IMR-90 (cell line): ENCODE measurements around the gene ACTR3C. TPM values are rescaled to one million over a fixed set of nuclear protein-coding genes. Genes with fewer than 3 reads are reported as not detected.
"Not testable (repeated sequence)": the region's sequence is repeated elsewhere in the genome, so short reads cannot be mapped to it uniquely, and the experiment has no call there.

Experiments used
- ATAC-seq: fragments of 200-7000 bp; cut with Tn5 transposase; 2 replicates; pipeline ENCODE4 v1.9.1; 2020; ENCODE audit warnings: low read depth, mild to moderate bottlenecking, moderate library complexity
- BruUV-seq: library from RNA; stranded (reverse); fragments of 400-500 nt; replicated peaks from 2 replicates; lab custom pipeline; 2021; lab: Mats Ljungman, UMichigan
- CTCF ChIA-PET: fragments of 300-600 bp; formaldehyde crosslinking; extraction: SDS; loops from one replicate; lab custom pipeline; 2021; ENCODE audit warnings: antibody characterized with exemption; lab: Yijun Ruan, JAX
- POLR2A ChIA-PET: fragments of 300-600 bp; sonication (Branson Sonifier 250); formaldehyde crosslinking; loops from one replicate; lab custom pipeline; 2022; ENCODE audit warnings: antibody characterized with exemption; ENCODE audit not compliant: unreplicated experiment; lab: Charles Lee
- DNase-seq: peaks from one replicate; pipeline ENCODE4 v3.0.0; 2013
- H2AFZ ChIP-seq: replicated peaks from 2 replicates; pipeline ENCODE3; 2013; ENCODE audit warnings: low read length, mild to moderate bottlenecking; ENCODE audit not compliant: poor library complexity
- H2AK5ac ChIP-seq: 2 replicates; pipeline ENCODE4 v1.6.1; 2013; ENCODE audit warnings: low read depth, low read length, inconsistent platforms
- H2AK9ac ChIP-seq: replicated peaks from 2 replicates; pipeline ENCODE3; 2013; ENCODE audit warnings: mild to moderate bottlenecking, low read depth, low read length, moderate library complexity; ENCODE audit not compliant: poor library complexity
- H2BK120ac ChIP-seq: 2 replicates; pipeline ENCODE4 v1.6.1; 2013; ENCODE audit warnings: low read depth, low read length, inconsistent platforms
- H2BK15ac ChIP-seq: 3 replicates; pipeline ENCODE4 v1.6.1; 2013; ENCODE audit warnings: low read depth, low read length, inconsistent platforms
- H2BK20ac ChIP-seq: 2 replicates; pipeline ENCODE4 v1.6.1; 2013; ENCODE audit warnings: low read depth, mild to moderate bottlenecking, inconsistent platforms, low read length, moderate library complexity
- H2BK5ac ChIP-seq: 2 replicates; pipeline ENCODE4 v1.6.1; 2013; ENCODE audit warnings: mild to moderate bottlenecking, low read depth, low read length, inconsistent platforms; ENCODE audit not compliant: poor library complexity, severe bottlenecking
- H3K14ac ChIP-seq: replicated peaks from 2 replicates; pipeline ENCODE4 v1.6.1; 2013; ENCODE audit warnings: low read depth, low read length, inconsistent platforms
- H3K18ac ChIP-seq: 2 replicates; pipeline ENCODE4 v1.6.1; 2013; ENCODE audit warnings: low read depth, low read length, control low read depth
- H3K23ac ChIP-seq: 2 replicates; pipeline ENCODE4 v1.6.1; 2013; ENCODE audit warnings: low read depth, low read length, inconsistent platforms
- H3K27ac ChIP-seq: 2 replicates; pipeline ENCODE4 v1.5.1; 2013; ENCODE audit warnings: mild to moderate bottlenecking, control low read depth, low read length; ENCODE audit not compliant: insufficient read depth
- H3K27me3 ChIP-seq: 2 replicates; pipeline ENCODE4 v1.6.1; 2013; ENCODE audit warnings: low read length; ENCODE audit not compliant: control insufficient read depth, insufficient read depth
- H3K36me3 ChIP-seq: 2 replicates; pipeline ENCODE4 v1.6.1; 2013; ENCODE audit warnings: low read length, mixed read lengths; ENCODE audit not compliant: control insufficient read depth, insufficient read depth
- H3K4ac ChIP-seq: 2 replicates; pipeline ENCODE4 v1.6.1; 2013; ENCODE audit warnings: low read depth, low read length, inconsistent platforms
- H3K4me1 ChIP-seq: 2 replicates; pipeline ENCODE4 v1.6.1; 2013; ENCODE audit warnings: low read length, mixed read lengths; ENCODE audit not compliant: control insufficient read depth, insufficient read depth
- H3K4me2 ChIP-seq: 2 replicates; pipeline ENCODE4 v1.6.1; 2013; ENCODE audit warnings: low read depth, mild to moderate bottlenecking, control low read depth, low read length, moderate library complexity
- H3K4me3 ChIP-seq: 2 replicates; pipeline ENCODE4 v1.5.1; 2013; ENCODE audit warnings: low read depth, mild to moderate bottlenecking, control low read depth, low read length, moderate library complexity; ENCODE audit not compliant: insufficient read depth
- H3K56ac ChIP-seq: 2 replicates; pipeline ENCODE4 v1.6.1; 2013; ENCODE audit warnings: low read length, inconsistent platforms; ENCODE audit not compliant: insufficient read depth; ENCODE audit errors: extremely low read depth
- H3K79me1 ChIP-seq, 2 experiments: 2 replicates each; pipeline ENCODE4 v1.6.1; 2013; ENCODE audit warnings: low read length in 2 of 2, inconsistent platforms in 1 of 2, low read depth in 1 of 2
- H3K9ac ChIP-seq: 2 replicates; pipeline ENCODE4 v1.6.1; 2013; ENCODE audit warnings: low read depth, low read length, control low read depth
- H3K9me1 ChIP-seq: 2 replicates; pipeline ENCODE4 v1.6.1; 2013; ENCODE audit warnings: low read length, inconsistent platforms; ENCODE audit not compliant: insufficient read depth
- H3K9me3 ChIP-seq: 2 replicates; pipeline ENCODE4 v1.6.1; 2013; ENCODE audit warnings: low read length; ENCODE audit not compliant: control insufficient read depth, insufficient read depth
- H4K20me1 ChIP-seq: 2 replicates; pipeline ENCODE4 v1.6.1; 2013; ENCODE audit warnings: low read length, inconsistent platforms; ENCODE audit not compliant: insufficient read depth
- H4K5ac ChIP-seq: 2 replicates; pipeline ENCODE4 v1.6.1; 2013; ENCODE audit warnings: mild to moderate bottlenecking, low read depth, low read length, control low read depth
- H4K8ac ChIP-seq, 2 experiments: 2 replicates each; pipeline ENCODE4 v1.6.1; 2013; ENCODE audit warnings: low read depth in 2 of 2, low read length in 2 of 2, control low read depth in 1 of 2, inconsistent platforms in 1 of 2
- H4K91ac ChIP-seq: 2 replicates; pipeline ENCODE4 v1.6.1; 2013; ENCODE audit warnings: low read depth, low read length, inconsistent platforms; ENCODE audit not compliant: insufficient read depth
- WGBS, 2 experiments: methylation state at CpG; one replicate each; pipeline versions ENCODE4 v1.1.5 to v1.1.7; 2013; ENCODE audit warnings: missing lambda C conversion rate in 2 of 2; ENCODE audit not compliant: insufficient read length in 1 of 2; ENCODE audit errors: extremely low coverage in 2 of 2; 5-methylcytosine and 5-hydroxymethylcytosine counted together
- dilution Hi-C: fragments of 300-500 bp; cut with HindIII; formaldehyde crosslinking; loops from one replicate; pipeline ENCODE4 v1.14.3; 2018; ENCODE audit warnings: low sequenced_read_pairs; ENCODE audit not compliant: unreplicated experiment
- in situ Hi-C: fragments of 300-500 bp; cut with MboI; formaldehyde crosslinking; loops from 3 replicates; pipeline ENCODE4 v1.14.3; 2019; ENCODE audit warnings: low sequenced_read_pairs, inconsistent platforms, mixed read lengths
- intact Hi-C: fragments of 100-400 bp; cut with micrococcal nuclease; formaldehyde crosslinking; loops from 2 replicates; pipeline ENCODE4 v1.10.0; 2022
- polyA plus RNA-seq, 3 experiments: library from polyadenylated mRNA; depleted of rRNA; stranded (reverse); fragments of >200 nt; gene quantifications; 2 replicates each; pipeline ENCODE4 v1.2.3, GENCODE V29; 2012; ENCODE audit warnings: low replicate concordance in 1 of 3
- total RNA-seq: library from RNA; depleted of rRNA; stranded (reverse); fragments of >200 nt; gene quantifications from 2 replicates; pipeline ENCODE4 v1.2.3, GENCODE V29; 2012

The ACTR3C gene
- total and polyA plus RNA-seq, 2 of the 4 experiments (the other 2 are of a cell fraction), result not detected

GRCh38 chr7:150245208-150245607, 78.1 kb downstream of the ACTR3C start:
- H4K20me1 ChIP-seq, H4K5ac ChIP-seq, ATAC-seq, H2BK120ac ChIP-seq, H3K14ac ChIP-seq, H2AK9ac ChIP-seq, H4K8ac ChIP-seq, BruUV-seq, H3K18ac ChIP-seq, H2AK5ac ChIP-seq, H2BK15ac ChIP-seq, POLR2A ChIA-PET, H3K4me1 ChIP-seq, dilution Hi-C loops, H3K4me3 ChIP-seq, H2BK5ac ChIP-seq, H3K23ac ChIP-seq, H2AFZ ChIP-seq, in situ Hi-C loops, intact Hi-C loops, H3K79me1 ChIP-seq, H2BK20ac ChIP-seq, H3K56ac ChIP-seq, H3K4ac ChIP-seq, H4K91ac ChIP-seq, H3K4me2 ChIP-seq, CTCF ChIA-PET, H3K27me3 ChIP-seq, DNase-seq, H3K36me3 ChIP-seq, H3K9me1 ChIP-seq, H3K27ac ChIP-seq, H3K9me3 ChIP-seq, H3K9ac ChIP-seq: not testable (repeated sequence)
- WGBS, 2 experiments, result no CpG with 5 or more reads among the region's 2 CpGs

GRCh38 chr7:150242935-150243334, 80.4 kb downstream of the ACTR3C start:
- H3K56ac ChIP-seq, DNase-seq, H3K36me3 ChIP-seq, ATAC-seq, H2BK15ac ChIP-seq, H3K4me3 ChIP-seq, H2AFZ ChIP-seq, H3K27ac ChIP-seq, H3K9ac ChIP-seq, H3K4ac ChIP-seq, CTCF ChIA-PET, H3K79me1 ChIP-seq, BruUV-seq, intact Hi-C loops, H3K27me3 ChIP-seq, H3K9me3 ChIP-seq, H4K5ac ChIP-seq, H2BK20ac ChIP-seq, H4K8ac ChIP-seq, H3K4me1 ChIP-seq, in situ Hi-C loops, H2AK5ac ChIP-seq, dilution Hi-C loops, H2BK120ac ChIP-seq, H2AK9ac ChIP-seq, H3K23ac ChIP-seq, H3K18ac ChIP-seq, H3K9me1 ChIP-seq, H3K14ac ChIP-seq, H4K20me1 ChIP-seq, POLR2A ChIA-PET, H2BK5ac ChIP-seq, H4K91ac ChIP-seq, H3K4me2 ChIP-seq: not testable (repeated sequence)
- no CpG with 5 or more reads among the region's 2 CpGs for WGBS, 2 experiments
